ENCODE data around the gene YY2. TPM values are rescaled to one million over a fixed set of nuclear protein-coding genes. Genes with fewer than 3 reads are reported as not detected.

Gene YY2
- total and polyA plus RNA-seq, 8 donors = 1.6 to 4.9 (median 4.6) TPM

GRCh38 chrX:21837056-21837455 is 18.7 kb upstream of the YY2 start:
- H3K4me1 ChIP-seq = no peaks in the 10 kb centered on the region
- ATAC-seq (no peak), DNase-seq (no peak)
- intact Hi-C loops (cut with DNase I) = no loop called here
- H3K27ac ChIP-seq = no peak overlapping the region
- no peaks in the 10 kb centered on the region for H3K27me3 ChIP-seq
- no peaks in the 10 kb centered on the region for H3K9me3 ChIP-seq
- no peak for TF ChIP-seq CTCF (IDR thresholded peaks at IDR 0.05)
- H3K36me3 ChIP-seq = no peaks in the 10 kb centered on the region
- H3K4me3 ChIP-seq = no peak overlapping the region

GRCh38 chrX:21838937-21839333 is 16.9 kb upstream of the YY2 start:
- TF ChIP-seq CTCF (IDR thresholded peaks at IDR 0.05) = no peak
- peak in 1 of 4 donors; percentile 41 for DNase-seq
- H3K4me1 ChIP-seq = no peaks in the 10 kb centered on the region
- H3K36me3 ChIP-seq = no peaks in the 10 kb centered on the region
- no peaks in the 10 kb centered on the region for H3K9me3 ChIP-seq
- intact Hi-C loops (cut with DNase I) = no loop called here
- H3K27me3 ChIP-seq = no peaks in the 10 kb centered on the region
- peak overlapping the region; percentile 40 to 54 for H3K4me3 ChIP-seq
- ATAC-seq = peak; percentile 43
- H3K27ac ChIP-seq = peak overlapping the region; percentile 77 to 78

GRCh38 chrX:21839334-21840192 is 16.2 kb upstream of the YY2 start, which contains the start of gene MBTPS2:
TSS of gene MBTPS2 (plus strand) at chrX:21839617. CDS start at chrX:21839735, 118 bp downstream.
- peak within 1 kb of the TSS; percentile 77 to 78 for H3K27ac ChIP-seq
- intact Hi-C loops (cut with DNase I) = no loop called here
- ATAC-seq (peak; percentile 98), DNase-seq (peak; percentile 81 to 89 (median 84))
- no peaks in the 10 kb centered on the region for H3K4me1 ChIP-seq
- no peaks in the 10 kb centered on the region for H3K27me3 ChIP-seq
- H3K9me3 ChIP-seq = no peaks in the 10 kb centered on the region
- peak within 1 kb of the TSS; percentile 40 to 54 for H3K4me3 ChIP-seq
- no peaks in the 10 kb centered on the region for H3K36me3 ChIP-seq
- TF ChIP-seq CTCF (IDR thresholded peaks at IDR 0.05) = no peak

- no peaks in the 10 kb centered on the region for H3K9me3 ChIP-seq
- H3K4me3 ChIP-seq = peak overlapping the region; percentile 40 to 54
- intact Hi-C loops (cut with DNase I) = no loop called here
- H3K4me1 ChIP-seq = no peaks in the 10 kb centered on the region
- TF ChIP-seq CTCF (IDR thresholded peaks at IDR 0.05) = no peak
- DNase-seq (no peak), ATAC-seq (peak; percentile 40)
- no peaks in the 10 kb centered on the region for H3K36me3 ChIP-seq
- peak overlapping the region; percentile 77 to 78 for H3K27ac ChIP-seq
- no peaks in the 10 kb centered on the region for H3K27me3 ChIP-seq
Observed at GRCh38 chrX:21840193-21840545, 15.6 kb upstream of the YY2 start.

GRCh38 chrX:21843179-21843578 is 12.6 kb upstream of the YY2 start:
- ATAC-seq (no peak), DNase-seq (no peak)
- Histone ChIP-seq H3K36me3 (no peaks in the 10 kb centered on the region), H3K27ac (no peak overlapping the region), H3K9me3 (no peaks in the 10 kb centered on the region), H3K4me3 (no peak overlapping the region), H3K4me1 (no peaks in the 10 kb centered on the region), H3K27me3 (no peaks in the 10 kb centered on the region)
- intact Hi-C loops (cut with DNase I) = no loop called here
- no peak for TF ChIP-seq CTCF (IDR thresholded peaks at IDR 0.05)

Measured in left lung (tissue), 10 donors.